ENCODE results near the gene METTL23.

The METTL23 gene

GRCh38 chr17:76752006-76752405 is 25.4 kb downstream of the METTL23 start:
- 85 to 89% methylated on average over 2 of the region's 4 CpGs for WGBS, 2 experiments (ENCODE audit: insufficient coverage in 2 of 2)
- Histone ChIP-seq H3K4me1 (ENCODE audit: control insufficient read depth, insufficient read depth, low read length, poor library complexity, severe bottlenecking) (peaks cover 6% of the 10 kb centered on the region), H3K4me3 (ENCODE audit: extremely low read depth, insufficient read depth, low read length, poor library complexity, severe bottlenecking) (no peak overlapping the region), H3K27ac (ENCODE audit: low read depth, low read length, severe bottlenecking) (no peak overlapping the region), H3K36me3 (ENCODE audit: control insufficient read depth, insufficient read depth, low read length) (peaks cover 60% of the 10 kb centered on the region), H3K9me3 (ENCODE audit: control insufficient read depth, low read length) (no peaks in the 10 kb centered on the region)

DNA sequence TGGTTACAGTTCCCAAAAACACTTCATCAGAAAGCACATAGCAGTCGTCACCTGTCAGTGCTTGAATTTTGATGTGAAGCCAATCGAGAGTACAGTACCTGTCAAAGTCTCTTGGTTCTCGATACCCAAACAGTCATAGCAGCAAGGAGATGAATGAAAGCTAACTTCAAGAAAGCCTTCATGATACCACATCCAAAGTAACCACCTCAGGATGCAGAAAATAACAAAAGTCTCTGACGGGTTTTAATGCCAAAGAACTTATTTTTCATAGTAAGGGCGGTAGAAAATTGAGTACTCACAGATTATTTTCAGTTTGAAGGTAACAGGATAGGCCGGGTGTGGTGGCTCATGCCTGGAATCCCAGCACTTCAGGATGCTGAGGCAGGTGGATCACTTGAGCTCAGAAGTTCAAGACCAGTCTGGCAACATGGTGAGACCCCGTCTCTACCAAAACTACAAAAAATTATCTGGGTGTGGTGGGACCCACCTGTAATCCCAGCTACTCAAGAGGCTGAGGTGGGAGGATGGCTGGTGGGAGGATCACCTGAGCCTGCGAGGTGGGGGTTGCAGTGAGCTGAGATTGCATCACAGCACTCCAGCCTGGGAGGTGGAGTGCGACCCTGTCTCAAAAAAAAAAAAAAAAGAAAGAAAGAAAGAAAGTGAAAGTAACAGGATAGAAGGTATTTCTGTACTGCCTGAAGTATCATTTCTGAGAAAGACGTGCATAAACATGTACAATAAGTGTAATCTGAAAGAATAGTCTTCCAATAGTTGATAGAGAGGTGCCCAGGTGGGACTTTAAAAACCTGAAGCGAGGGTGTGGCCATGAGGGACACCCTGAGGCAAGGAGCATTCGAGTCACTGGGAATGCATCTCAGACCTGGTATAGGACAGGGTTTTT is 26.7 kb downstream of the METTL23 start:
- H3K27ac ChIP-seq (ENCODE audit: low read depth, low read length, severe bottlenecking) = no peak overlapping the region
- H3K36me3 ChIP-seq (ENCODE audit: control insufficient read depth, insufficient read depth, low read length) = peaks cover 63% of the 10 kb centered on the region
- no peaks in the 10 kb centered on the region for H3K4me1 ChIP-seq (ENCODE audit: control insufficient read depth, insufficient read depth, low read length, poor library complexity, severe bottlenecking)
- H3K4me3 ChIP-seq (ENCODE audit: extremely low read depth, insufficient read depth, low read length, poor library complexity, severe bottlenecking) = no peak overlapping the region
- no peaks in the 10 kb centered on the region for H3K9me3 ChIP-seq (ENCODE audit: control insufficient read depth, low read length)
- WGBS, 2 experiments (ENCODE audit: insufficient coverage in 2 of 2) = 90 to 96% methylated on average over 9 to 10 of the region's 12 CpGs

GRCh38 chr17:76755285-76755684 is 28.6 kb downstream of the METTL23 start:
- H3K4me1 ChIP-seq (ENCODE audit: control insufficient read depth, insufficient read depth, low read length, poor library complexity, severe bottlenecking) = no peaks in the 10 kb centered on the region
- H3K4me3 ChIP-seq (ENCODE audit: extremely low read depth, insufficient read depth, low read length, poor library complexity, severe bottlenecking) = no peak overlapping the region
- no peak overlapping the region for H3K27ac ChIP-seq (ENCODE audit: low read depth, low read length, severe bottlenecking)
- H3K36me3 ChIP-seq (ENCODE audit: control insufficient read depth, insufficient read depth, low read length) = peaks cover 67% of the 10 kb centered on the region
- H3K9me3 ChIP-seq (ENCODE audit: control insufficient read depth, low read length) = no peaks in the 10 kb centered on the region
- 92 to 100% methylated on average over 1 of the region's 2 CpGs for WGBS, 2 experiments (ENCODE audit: insufficient coverage in 2 of 2)

DNA sequence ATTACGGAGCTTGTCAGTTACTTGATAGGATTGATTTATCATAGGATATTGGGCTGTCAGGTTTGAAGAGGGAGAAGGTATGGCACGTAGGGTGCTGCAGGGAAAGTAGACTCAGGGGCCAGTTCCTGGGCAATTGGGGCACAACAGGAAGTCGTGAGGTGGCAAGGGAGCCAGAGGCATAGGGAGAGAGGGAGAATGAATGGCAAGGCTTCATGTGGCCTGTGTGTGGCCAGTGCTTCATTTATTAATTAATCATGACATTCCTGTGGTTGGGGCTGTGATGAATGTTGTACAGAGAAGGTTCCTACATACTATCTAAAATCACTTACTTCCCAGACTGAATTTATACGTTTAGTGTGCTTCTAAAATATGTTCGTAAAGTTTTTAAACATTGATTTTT is 30.6 kb downstream of the METTL23 start:
- no peaks in the 10 kb centered on the region for H3K9me3 ChIP-seq (ENCODE audit: control insufficient read depth, low read length)
- H3K27ac ChIP-seq (ENCODE audit: low read depth, low read length, severe bottlenecking) = no peak overlapping the region
- no peak overlapping the region for H3K4me3 ChIP-seq (ENCODE audit: extremely low read depth, insufficient read depth, low read length, poor library complexity, severe bottlenecking)
- H3K4me1 ChIP-seq (ENCODE audit: control insufficient read depth, insufficient read depth, low read length, poor library complexity, severe bottlenecking) = no peaks in the 10 kb centered on the region
- H3K36me3 ChIP-seq (ENCODE audit: control insufficient read depth, insufficient read depth, low read length) = peaks cover 64% of the 10 kb centered on the region
- 93 to 98% methylated on average over 3 of the region's 5 CpGs for WGBS, 2 experiments (ENCODE audit: insufficient coverage in 2 of 2)

- H3K36me3 ChIP-seq (ENCODE audit: control insufficient read depth, insufficient read depth, low read length) = peaks cover 55% of the 10 kb centered on the region
- H3K4me1 ChIP-seq (ENCODE audit: control insufficient read depth, insufficient read depth, low read length, poor library complexity, severe bottlenecking) = peaks cover 4% of the 10 kb centered on the region
- 100% methylated on average over 1 of the region's 3 CpGs for WGBS, 2 experiments (ENCODE audit: insufficient coverage in 2 of 2)
- no peaks in the 10 kb centered on the region for H3K9me3 ChIP-seq (ENCODE audit: control insufficient read depth, low read length)
- H3K4me3 ChIP-seq (ENCODE audit: extremely low read depth, insufficient read depth, low read length, poor library complexity, severe bottlenecking) = no peak overlapping the region
- H3K27ac ChIP-seq (ENCODE audit: low read depth, low read length, severe bottlenecking) = no peak overlapping the region
Observed at GRCh38 chr17:76758570-76758969, 31.9 kb downstream of the METTL23 start.

DNA sequence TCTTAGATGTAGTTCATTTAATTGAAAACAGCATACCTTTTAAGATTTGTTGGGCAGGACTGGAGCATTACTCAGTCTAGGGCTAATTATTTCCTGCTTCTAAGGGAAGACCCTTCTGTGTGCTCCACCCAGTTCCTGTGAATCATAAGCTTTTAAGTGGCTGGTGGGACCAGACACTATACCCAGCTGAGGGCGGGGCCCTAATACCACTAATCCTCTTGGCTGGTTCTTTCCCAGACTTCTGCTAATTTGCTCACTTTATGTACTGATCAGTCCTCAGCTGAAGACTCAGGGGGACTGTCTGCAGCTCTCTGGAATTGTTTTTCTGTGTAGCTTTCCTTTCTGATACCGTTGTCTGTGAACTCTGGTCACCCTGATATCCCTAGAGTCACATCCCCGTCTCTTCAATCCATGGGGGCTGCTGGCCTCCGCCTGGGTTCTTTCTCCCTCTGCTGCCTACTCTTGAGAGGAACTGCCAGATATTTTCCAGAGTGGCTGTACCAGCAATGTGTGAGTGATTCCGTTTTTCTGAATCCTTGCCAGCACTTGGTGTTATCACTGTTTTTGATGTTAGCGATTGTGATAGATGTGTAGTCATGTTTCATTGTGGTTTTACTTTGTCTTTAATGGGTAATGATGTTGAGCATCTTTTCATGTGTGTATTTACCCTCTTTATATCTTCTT is 46.3 kb downstream of the METTL23 start:
- H3K36me3 ChIP-seq (ENCODE audit: control insufficient read depth, insufficient read depth, low read length) = peaks cover 58% of the 10 kb centered on the region
- H3K4me3 ChIP-seq (ENCODE audit: extremely low read depth, insufficient read depth, low read length, poor library complexity, severe bottlenecking) = no peak overlapping the region
- H3K27ac ChIP-seq (ENCODE audit: low read depth, low read length, severe bottlenecking) = peak overlapping the region; percentile 90
- H3K4me1 ChIP-seq (ENCODE audit: control insufficient read depth, insufficient read depth, low read length, poor library complexity, severe bottlenecking) = peaks cover 10% of the 10 kb centered on the region
- WGBS, 2 experiments (ENCODE audit: insufficient coverage in 2 of 2) = 91 to 98% methylated on average over 4 to 5 of the region's 6 CpGs
- H3K9me3 ChIP-seq (ENCODE audit: control insufficient read depth, low read length) = no peaks in the 10 kb centered on the region

- H3K9me3 ChIP-seq (ENCODE audit: control insufficient read depth, low read length) = no peaks in the 10 kb centered on the region
- WGBS, 2 experiments (ENCODE audit: insufficient coverage in 2 of 2) = 99 to 100% methylated on average over 7 to 10 of the region's 10 CpGs
- peaks cover 64% of the 10 kb centered on the region for H3K36me3 ChIP-seq (ENCODE audit: control insufficient read depth, insufficient read depth, low read length)
Observed at GRCh38 chr17:76775021-76775600, 48.5 kb downstream of the METTL23 start.

GRCh38 chr17:76781056-76781982 is 54.7 kb downstream of the METTL23 start:
- Histone ChIP-seq H3K27ac (ENCODE audit: low read depth, low read length, severe bottlenecking) (no peak overlapping the region), H3K36me3 (ENCODE audit: control insufficient read depth, insufficient read depth, low read length) (peaks cover 44% of the 10 kb centered on the region), H3K9me3 (ENCODE audit: control insufficient read depth, low read length) (no peaks in the 10 kb centered on the region), H3K4me3 (ENCODE audit: extremely low read depth, insufficient read depth, low read length, poor library complexity, severe bottlenecking) (no peak overlapping the region), H3K4me1 (ENCODE audit: control insufficient read depth, insufficient read depth, low read length, poor library complexity, severe bottlenecking) (no peaks in the 10 kb centered on the region)
- 83 to 85% methylated on average over 10 to 11 of the region's 12 CpGs for WGBS, 2 experiments (ENCODE audit: insufficient coverage in 2 of 2)

More at GRCh38 chr17:76775021-76775600, 48.5 kb downstream of the METTL23 start:
- Histone ChIP-seq H3K27ac (ENCODE audit: low read depth, low read length, severe bottlenecking) (no peak overlapping the region), H3K4me3 (ENCODE audit: extremely low read depth, insufficient read depth, low read length, poor library complexity, severe bottlenecking) (no peak overlapping the region), H3K4me1 (ENCODE audit: control insufficient read depth, insufficient read depth, low read length, poor library complexity, severe bottlenecking) (peaks cover 10% of the 10 kb centered on the region)

DNA sequence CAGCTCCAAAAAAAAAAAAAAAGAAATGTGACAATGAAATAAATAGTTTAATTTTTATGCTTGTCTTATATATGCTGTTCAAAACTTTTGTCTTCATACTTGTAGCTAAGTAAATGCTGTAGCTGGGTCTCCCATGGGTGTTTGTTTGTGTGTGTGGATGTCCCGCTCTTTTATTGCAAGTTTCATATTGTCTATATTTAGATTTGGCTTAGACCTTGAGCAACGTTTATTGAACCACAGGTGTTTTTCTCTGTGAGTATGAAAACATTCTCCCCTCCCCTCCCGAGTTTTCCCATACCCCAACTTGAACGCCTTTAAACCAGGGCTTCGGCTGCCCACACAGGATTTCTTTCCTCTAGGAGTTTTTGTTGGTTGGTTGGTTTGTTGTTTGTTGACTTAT is 56.5 kb downstream of the METTL23 start:
- no peak overlapping the region for H3K4me3 ChIP-seq (ENCODE audit: extremely low read depth, insufficient read depth, low read length, poor library complexity, severe bottlenecking)
- no peaks in the 10 kb centered on the region for H3K9me3 ChIP-seq (ENCODE audit: control insufficient read depth, low read length)
- no CpG with 5 or more reads among the region's 5 CpGs for WGBS, 2 experiments (ENCODE audit: insufficient coverage in 2 of 2)
- H3K36me3 ChIP-seq (ENCODE audit: control insufficient read depth, insufficient read depth, low read length) = peaks cover 30% of the 10 kb centered on the region
- H3K4me1 ChIP-seq (ENCODE audit: control insufficient read depth, insufficient read depth, low read length, poor library complexity, severe bottlenecking) = peaks cover 8% of the 10 kb centered on the region
- no peak overlapping the region for H3K27ac ChIP-seq (ENCODE audit: low read depth, low read length, severe bottlenecking)
